ENCODE data around the gene CD93.

The CD93 gene

GRCh38 chr20:23086056-23086566 lies at the start of gene CD93:
TSS of gene CD93 (minus strand) at chr20:23086324. CDS start at chr20:23086192, 132 bp downstream.
- DNase-seq = no peak

- no peak for DNase-seq
Measured at GRCh38 chr20:23133560-23133998, 47.5 kb upstream of the CD93 start.

DNA sequence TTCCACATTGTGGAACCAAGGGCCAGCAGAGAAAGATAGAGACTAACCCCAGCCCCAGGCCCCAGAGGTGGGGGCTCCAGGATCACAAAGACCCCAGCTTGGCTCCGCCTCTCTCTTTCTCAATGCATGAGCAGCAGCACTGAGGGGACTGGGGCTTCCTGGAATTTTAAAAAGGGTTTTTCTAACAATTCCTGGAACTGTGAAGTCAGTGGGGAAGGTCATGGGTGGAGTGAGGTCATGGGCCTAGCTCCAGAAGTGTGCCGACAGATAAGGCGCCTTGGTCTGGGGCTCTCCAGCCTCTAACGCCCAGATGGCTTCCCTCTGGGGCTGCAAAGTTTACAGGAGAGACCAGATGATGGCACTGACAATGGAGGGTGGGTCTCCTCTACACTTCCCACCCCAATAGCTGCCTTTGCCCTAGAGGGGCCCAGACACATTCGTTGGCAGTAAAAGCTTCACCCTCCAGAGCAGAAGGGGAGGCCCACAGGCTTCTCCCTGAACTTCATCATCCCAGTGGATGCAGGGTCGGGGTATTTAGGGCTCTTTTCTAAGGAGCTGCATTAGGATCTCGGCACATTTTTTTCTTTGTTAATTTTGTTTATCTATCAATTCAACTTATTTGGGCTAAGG lies 46.9 kb upstream of the CD93 start:
- no peak for DNase-seq

GRCh38 chr20:23132293-23132929 lies 46.3 kb upstream of the CD93 start:
- DNase-seq = peak; percentile 25

DNA sequence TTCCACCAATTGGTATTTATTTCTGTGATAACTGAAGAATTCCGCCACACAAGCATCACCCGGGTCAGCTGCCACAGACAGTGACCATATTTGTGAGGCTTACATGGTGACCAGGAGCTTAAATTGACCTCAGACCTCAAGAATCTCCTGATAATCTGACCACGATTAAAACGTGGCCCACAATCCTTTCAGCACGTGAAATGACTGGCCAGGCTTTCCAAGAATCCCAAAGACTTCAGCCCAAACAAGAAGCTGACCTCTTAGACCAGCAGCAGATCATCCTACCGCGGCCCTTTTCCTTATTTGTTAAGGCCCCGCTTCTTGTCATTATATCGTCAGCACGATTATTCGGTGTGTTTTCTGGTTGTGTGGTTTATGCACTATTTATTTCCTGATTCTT lies 45.6 kb upstream of the CD93 start:
- DNase-seq = no peak

DNA sequence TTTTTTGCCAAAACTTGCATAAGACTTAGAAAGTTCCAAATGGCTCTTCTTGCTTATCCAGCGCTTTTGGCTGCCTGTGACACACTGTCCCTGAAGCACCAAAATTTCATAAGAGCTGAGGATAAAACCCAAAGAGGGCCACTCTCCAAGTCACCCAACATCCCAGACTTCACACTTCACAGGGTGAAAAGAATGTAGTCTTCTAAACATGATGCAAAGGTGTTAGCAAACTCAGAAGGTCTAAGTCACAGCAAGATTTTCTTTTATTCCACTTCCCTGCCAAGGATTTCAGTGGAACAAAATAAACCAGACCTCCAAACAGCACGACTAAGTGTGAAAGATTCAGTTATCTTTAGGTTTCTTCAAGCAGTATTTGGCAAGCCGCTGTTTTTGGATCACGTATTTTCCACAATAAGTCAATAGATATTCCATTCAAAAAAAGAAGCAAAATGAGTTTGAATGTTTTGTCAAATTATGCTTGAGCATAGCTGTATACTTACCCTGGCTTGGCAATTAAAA lies 44.6 kb upstream of the CD93 start:
- DNase-seq = no peak

DNA sequence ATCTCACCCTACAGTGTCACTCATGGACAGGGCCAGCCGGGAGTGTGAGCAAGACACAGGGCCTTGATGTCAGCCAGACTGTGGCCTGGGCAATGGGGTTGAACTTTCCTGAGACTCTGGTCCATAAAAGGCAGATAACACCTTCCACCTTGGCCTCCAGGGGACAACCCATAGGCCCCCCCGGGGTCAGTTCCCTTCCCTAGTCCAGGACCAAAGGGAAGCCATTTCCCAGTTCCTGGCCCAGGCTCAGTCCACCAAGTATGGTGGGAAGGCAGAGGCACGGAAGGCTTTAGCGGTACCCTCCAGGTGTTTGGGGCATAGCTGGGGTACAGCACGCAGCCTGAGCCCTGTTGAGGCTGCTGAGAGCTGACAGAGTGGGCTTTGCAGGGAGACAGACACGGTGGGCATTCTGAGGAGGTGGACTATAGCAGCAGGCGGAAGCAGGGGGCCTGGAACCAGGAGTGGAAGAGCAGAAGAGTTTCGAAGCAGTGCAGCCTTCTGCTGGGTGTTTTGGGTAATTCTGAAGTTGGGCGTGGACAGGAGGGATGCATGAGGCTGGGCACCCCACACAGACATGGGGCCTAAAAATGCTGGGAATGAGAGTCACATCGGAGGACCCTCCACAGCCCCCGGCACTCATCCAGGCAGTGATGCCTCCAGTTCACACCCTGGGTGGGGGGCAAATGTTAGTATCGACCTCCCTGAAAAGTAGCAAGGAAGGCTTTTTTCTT lies 43.9 kb upstream of the CD93 start:
- DNase-seq = no peak

- DNase-seq = no peak
Measured at GRCh38 chr20:23129266-23129665, 43.1 kb upstream of the CD93 start.

DNA sequence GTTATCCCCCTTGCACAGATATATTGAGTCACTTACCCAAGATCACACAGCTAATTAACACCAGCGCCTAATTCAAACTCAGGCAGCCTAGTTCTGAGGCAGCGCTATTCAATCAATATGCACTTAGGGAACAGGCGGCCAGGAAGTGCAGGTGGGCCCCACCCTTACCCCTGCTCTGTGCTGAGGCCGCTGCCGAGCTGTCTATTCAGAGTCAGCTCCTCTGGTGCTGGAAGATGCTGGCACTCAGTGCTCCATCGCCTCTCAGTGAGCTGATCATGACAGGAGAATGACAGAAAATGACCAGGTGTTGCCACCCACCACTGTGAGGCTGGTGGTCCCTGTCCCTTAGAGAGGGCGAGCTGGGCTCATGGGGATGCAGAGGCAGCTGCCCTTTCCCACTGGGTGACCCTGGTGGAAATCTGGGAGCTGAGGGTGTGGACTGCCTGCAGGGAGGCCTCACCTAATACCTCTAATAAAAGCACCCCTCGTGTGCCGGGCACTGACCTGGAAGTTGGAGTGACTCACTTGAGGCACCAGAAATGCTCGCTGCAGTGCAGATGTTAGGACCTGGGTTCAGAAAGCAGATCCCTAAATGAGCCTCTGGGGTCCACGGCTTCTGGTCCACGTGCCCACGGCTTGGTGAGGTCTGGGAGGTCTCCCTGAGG lies 42.5 kb upstream of the CD93 start:
- no peak for DNase-seq

DNA sequence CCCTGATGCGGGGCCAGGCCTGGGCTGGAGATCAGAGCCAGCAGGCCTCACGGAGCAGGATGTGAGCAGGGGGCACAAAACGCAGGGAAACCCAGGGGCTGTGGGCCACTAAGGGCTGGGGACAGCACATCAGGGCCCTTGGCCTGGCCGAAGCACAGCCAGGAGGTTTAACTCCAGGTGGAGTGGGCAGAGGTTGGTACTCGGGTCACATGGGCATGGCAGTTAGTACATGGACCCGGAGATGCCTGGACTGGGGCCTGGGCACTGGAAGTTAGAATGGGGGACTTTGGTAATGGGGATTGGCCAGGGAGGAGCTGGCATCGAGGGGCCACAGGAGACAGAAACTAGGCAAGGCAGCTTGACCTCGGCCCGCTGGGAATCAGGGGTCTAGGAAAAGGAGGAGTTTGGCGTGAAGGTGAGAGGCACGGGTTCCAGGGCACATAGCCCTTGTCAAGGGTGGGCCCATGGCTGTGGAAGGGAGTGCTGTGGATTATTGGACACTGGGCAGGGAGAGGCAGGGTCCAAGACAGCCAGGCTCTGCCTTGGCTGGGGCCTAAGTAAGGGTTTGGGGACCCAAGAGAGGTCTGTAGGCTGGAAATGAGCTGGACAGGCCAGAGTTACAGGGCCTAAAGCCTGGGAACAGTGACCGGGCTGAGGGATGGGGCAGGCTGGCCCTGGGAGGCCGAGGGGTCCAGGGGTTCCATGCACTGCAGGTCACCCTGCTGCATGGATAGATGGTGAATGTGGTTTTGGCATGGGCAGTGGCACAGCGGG lies 41.6 kb upstream of the CD93 start:
- no peak for DNase-seq

DNA sequence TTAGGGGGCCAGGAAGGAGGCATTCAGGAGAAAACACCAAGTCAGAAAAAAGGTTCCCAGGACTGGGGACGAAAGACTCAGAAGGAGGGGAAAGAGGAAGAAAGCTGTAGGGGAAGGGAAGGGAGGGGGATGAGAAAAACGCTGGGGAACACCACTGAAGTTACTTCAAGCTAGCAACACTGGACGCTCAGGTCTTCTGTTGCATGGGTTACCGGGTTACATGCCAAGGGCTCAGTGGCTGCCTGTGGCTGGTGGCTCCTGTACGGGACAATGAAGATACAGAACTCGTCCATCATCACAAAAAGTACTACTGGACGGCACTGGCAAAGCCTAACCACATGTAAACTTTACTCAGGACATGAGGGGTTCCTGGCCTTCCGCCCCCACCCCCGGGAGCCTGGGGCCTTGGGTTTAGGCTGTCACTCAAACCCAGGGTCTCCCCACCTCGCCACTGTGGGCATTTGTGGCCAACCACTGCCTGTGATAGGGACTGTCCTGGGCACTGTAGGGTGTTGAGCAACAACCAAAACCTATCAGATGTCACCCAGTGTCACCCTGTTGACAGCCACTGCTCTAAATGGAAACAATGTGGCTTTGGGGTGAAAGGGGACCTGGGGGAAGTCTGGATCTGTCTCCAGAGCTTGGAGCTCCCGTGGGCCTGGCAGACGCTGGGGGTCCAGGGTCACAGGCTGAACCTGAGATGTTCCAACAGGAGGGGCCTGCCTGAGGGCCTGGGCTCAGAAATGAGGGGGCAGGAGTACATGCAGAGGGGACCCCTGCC lies 40.3 kb upstream of the CD93 start:
- DNase-seq = no peak

DNA sequence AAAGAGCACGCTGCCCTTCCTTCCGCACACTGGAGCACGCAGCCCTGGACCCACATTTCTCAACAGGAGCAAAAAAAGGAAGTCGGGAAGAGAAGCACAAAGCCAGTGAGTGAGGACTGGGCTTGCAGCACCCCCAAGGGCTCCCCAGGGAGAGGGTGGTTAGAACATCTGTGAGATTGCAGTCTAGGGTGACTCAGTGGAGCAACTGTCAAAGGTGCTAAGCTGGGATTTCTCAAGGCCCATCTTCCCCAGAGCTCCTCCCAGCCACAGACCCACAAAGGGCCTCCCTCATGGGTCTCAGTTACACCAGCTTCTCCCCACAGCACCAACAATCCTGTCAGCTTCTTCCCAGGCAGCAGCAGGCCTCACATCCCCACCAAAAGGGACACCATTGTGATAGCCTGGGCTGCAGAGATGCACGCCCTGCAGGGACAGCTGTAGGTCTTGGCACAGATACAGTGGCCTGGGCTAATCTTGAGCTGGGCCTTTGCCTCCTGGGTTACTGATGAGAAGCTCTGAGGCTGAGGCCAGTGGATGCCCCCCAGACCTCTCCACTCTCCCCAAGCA lies 39.6 kb upstream of the CD93 start:
- DNase-seq = no peak

- DNase-seq = peak; percentile 91
Measured at GRCh38 chr20:23125159-23125558, 39.0 kb upstream of the CD93 start.

DNA sequence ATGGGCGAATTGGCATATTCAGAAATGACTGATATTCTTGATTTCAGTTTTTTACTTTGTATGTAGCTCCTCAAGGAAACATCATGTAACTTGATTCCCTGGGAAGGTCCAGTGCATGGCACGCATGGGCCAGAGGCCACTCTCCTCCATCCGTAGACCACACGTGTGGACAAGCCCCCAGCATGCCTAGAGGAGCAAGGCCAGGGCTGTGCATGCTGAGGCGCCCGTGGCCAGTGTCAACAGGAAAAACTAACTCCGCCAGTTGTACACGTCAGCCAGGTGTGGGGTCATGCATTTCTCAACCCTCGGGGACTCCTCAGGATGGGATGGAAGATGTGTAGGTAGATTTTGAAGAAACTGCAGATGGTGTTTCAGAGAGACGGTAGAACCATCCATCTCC lies 37.8 kb upstream of the CD93 start:
- DNase-seq = no peak

- DNase-seq = no peak
Measured at GRCh38 chr20:23122796-23123655, 36.9 kb upstream of the CD93 start.

DNA sequence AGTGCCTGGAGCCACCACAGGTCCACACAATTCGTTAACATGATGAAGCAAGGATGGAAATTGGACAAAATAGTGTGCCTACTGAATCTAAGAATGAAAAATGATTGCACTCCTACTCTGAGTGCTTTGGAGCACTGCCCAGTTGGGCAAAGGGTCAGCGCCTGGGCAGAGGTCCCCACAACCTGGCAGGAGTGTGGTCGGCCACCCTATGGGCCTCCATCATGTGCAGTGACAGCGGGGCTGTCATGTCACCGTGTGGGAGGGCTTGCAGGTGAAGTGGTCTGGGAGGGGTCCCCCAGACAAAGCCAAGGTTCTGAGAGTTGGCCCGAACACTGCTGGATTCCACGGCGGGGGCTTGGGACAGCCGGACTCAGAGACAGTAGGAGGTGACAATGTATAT lies 36.2 kb upstream of the CD93 start:
- no peak for DNase-seq

- DNase-seq = no peak
Measured at GRCh38 chr20:23121751-23122320, 35.7 kb upstream of the CD93 start.

DNA sequence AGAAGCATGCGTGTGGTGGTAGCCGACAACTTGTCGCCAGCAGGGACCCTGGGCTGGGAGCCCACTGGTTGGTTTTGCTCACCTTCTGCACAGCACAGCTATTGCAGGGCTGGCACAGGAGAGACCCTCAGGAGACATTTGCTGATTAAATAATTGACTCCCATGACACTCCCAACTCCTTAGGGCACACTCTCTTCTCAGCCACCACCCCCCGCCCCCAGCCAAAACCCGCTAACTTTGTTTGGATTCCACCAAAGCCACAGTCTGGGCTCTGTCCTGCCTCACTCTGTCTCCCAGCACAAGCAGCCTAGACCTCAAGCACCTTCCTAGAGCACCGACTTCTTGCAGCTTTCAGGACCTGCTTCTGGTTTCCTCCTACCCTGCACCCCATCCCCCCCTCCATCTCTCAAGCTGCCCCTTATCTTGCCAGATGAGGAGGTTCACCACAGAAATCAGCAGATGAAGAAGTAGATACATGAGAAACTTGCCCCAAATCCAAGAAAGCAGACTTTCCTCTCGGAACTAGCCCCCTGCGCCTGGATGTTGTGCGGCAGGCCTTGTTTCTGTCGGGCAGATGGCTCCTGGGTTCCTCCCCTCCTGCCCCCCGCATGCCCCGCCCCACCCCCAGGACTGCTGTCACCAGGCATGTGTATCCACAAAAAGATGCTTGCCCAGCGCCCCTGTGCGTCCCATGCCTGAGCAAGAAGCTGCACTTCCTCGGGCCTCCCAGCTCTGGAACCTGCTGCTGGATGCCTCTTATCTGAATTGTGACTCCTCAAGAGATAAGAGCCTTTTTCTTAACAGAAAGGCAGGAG lies 35.0 kb upstream of the CD93 start:
- no peak for DNase-seq

GRCh38 chr20:23120261-23120660 lies 34.1 kb upstream of the CD93 start:
- DNase-seq = no peak

Measured in NCI-H510A treated with DMSO at 0.1 percent for 48 hours (cell line).